Measurements from ENCODE around the gene DLGAP1. TPM values are rescaled to one million over a fixed set of nuclear protein-coding genes. Genes with fewer than 3 reads are reported as not detected.

DLGAP1 gene
- total RNA-seq, 1 experiment from 2014 or later, result 0.39 TPM

GRCh38 chr18:4204438-4204720 is 250.7 kb downstream of the DLGAP1 start:
- CTCF ChIA-PET, result no interaction called here

More at GRCh38 chr18:4204438-4204720, 250.7 kb downstream of the DLGAP1 start:
- Histone ChIP-seq H3K4me3 (replicated peaks in 1 of 2; ENCODE audit: low read depth in 1 of 2, low read length in 2 of 2) (no peak overlapping the region), H3K9me2 (ENCODE audit: insufficient read depth) (no peaks in the 10 kb centered on the region), H3K9me3 (ENCODE audit: control insufficient read depth in 1 of 2, insufficient read depth in 1 of 2, low read depth in 1 of 2, low read length in 2 of 2) (peaks cover 0 to 7% of the 10 kb centered on the region in 2 experiments; a peak in 1 of 4 replicates), H2AFZ (ENCODE audit: low read depth, low read length, poor library complexity, severe bottlenecking) (no peak overlapping the region), H4K20me1 (ENCODE audit: insufficient read depth) (no peaks in the 10 kb centered on the region), H3K4me2 (ENCODE audit: low read length) (no peak overlapping the region), H3K27me3 (ENCODE audit: insufficient read depth, low read length) (no peaks in the 10 kb centered on the region), H3K27ac (ENCODE audit: low read depth, low read length) (no peak overlapping the region), H3K36me3 (ENCODE audit: control insufficient read depth in 1 of 2, insufficient read depth in 2 of 2, low read length in 2 of 2) (no peaks in the 10 kb centered on the region), H3K9ac (ENCODE audit: low read length) (no peak overlapping the region), H3K79me2 (ENCODE audit: insufficient read depth, low read length) (no peaks in the 10 kb centered on the region), H3K4me1 (ENCODE audit: control insufficient read depth in 1 of 2, insufficient read depth in 2 of 2, low read length in 2 of 2) (no peaks in the 10 kb centered on the region)
- ATAC-seq (no peak), DNase-seq (ENCODE audit: low read depth, low spot score) (no peak)
- RAD21 ChIA-PET (ENCODE audit: low non-redundant PET in 1 of 2, low total read pairs in 2 of 2, uncharacterized antibody in 2 of 2, unreplicated experiment in 2 of 2), result no interaction called here
- TF ChIP-seq FOSL1 (IDR thresholded peaks at IDR 0.05; ENCODE audit: low read depth) (no peak), EZH2phosphoT487 (IDR thresholded peaks at IDR 0.05; ENCODE audit: borderline replicate concordance) (no peak), CEBPB (IDR thresholded peaks at IDR 0.05; ENCODE audit: low read depth) (no peak), EGR1 (IDR thresholded peaks at IDR 0.05; ENCODE audit: low read depth) (no peak), TCF7L2 (IDR thresholded peaks at IDR 0.05; ENCODE audit: borderline replicate concordance, extremely low read depth, insufficient read depth, insufficient read length) (no peak), ZFX (IDR thresholded peaks at IDR 0.05) (no peak), SRF (IDR thresholded peaks at IDR 0.05; ENCODE audit: low read depth) (no peak), MAX (IDR thresholded peaks at IDR 0.05) (no peak), SIN3A (IDR thresholded peaks at IDR 0.05; ENCODE audit: low read depth) (no peak), EZH2 (IDR thresholded peaks at IDR 0.05) (no peak), ELF1 (IDR thresholded peaks at IDR 0.05; ENCODE audit: borderline replicate concordance, low read depth) (no peak), REST (IDR thresholded peaks at IDR 0.05; ENCODE audit: low read depth) (no peak), CTCF (IDR thresholded peaks at IDR 0.05 in 2 of 3, conservative IDR thresholded peaks at IDR 0.05 in 1 of 3; ENCODE audit: borderline replicate concordance in 1 of 3, insufficient read depth in 1 of 3, low read depth in 2 of 3, low read length in 2 of 3) (no peak), CBX3 (IDR thresholded peaks at IDR 0.05; ENCODE audit: low read depth) (no peak)
- POLR2A ChIA-PET, result no interaction called here
- BruUV-seq (replicated peaks), result no TSS peak
- intact Hi-C loops (cut with micrococcal nuclease), result no loop called here

Measured in HCT116 (cell line).